ENCODE data around the gene MRPS9. TPM values are rescaled to one million over a fixed set of nuclear protein-coding genes. Genes with fewer than 3 reads are reported as not detected.

Gene MRPS9
- total and polyA plus RNA-seq, 2 of the 13 experiments (the other 11 are each of a cell fraction or from before 2014, with no cell fraction given), result 31.2 to 91.8 TPM

DNA sequence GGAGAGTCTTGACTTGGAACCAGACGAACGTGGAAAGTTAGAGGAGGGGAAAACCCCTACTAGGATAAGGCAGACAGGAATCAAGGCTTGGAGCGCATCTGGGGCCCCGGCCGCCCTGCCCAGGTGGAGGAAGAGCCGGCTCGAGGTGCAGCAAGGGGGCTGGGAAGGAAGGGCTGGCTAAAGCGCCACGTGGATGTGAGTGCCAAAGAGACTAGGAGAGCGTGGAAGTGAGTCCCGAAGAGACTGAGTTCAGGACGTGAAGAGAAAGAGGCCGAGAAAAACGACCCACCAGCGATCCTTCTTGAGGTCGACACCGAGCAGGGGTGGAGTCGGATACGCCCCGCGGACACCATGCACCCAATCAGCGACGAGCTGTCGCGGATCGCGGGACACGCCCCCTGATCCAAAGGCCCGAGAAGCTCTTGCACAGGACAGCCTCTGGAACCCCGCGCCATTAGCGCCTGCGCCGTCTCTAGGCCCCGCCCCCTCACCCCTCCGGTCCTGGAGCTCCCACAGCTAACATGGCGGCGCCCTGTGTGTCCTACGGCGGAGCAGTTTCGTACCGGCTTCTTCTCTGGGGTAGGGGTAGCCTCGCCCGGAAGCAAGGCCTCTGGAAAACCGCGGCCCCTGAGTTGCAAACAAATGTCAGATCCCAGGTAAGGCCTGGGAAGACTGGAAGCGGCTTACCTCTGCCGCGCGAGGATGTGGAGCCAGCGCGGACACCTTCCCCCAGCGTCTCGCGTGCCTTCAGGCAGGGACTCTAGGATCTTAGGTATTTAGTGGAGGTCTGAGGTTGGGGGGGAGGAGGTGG lies at the start of gene MRPS9 (continued):
- TF ChIP-seq, protein P1, sequence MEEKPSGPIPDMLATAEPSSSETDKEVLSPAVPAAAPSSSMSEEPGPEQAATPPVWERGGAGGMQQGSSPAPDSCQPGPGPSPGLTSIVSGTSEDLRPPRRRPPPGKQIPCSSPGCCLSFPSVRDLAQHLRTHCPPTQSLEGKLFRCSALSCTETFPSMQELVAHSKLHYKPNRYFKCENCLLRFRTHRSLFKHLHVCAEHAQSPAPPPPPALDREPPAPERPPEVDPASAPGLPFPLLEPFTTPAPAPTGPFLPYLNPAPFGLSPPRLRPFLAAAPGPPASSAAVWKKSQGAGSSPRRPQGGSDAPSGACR (CRISPR knock-in tag; IDR thresholded peaks at IDR 0.05), result peak; percentile 79; the same call in 1 of the 2 replicates
- peak; percentile 65; the same call in 1 of the 2 replicates for TF ChIP-seq ZBTB20 (CRISPR knock-in tag; IDR thresholded peaks at IDR 0.05; ENCODE audit: borderline replicate concordance, low read depth)
- peak; percentile 67; the same call in 1 of the 2 replicates for TF ChIP-seq HDAC2 (CRISPR knock-in tag; IDR thresholded peaks at IDR 0.05)
- peak; percentile 26; the same call in 1 of the 2 replicates for TF ChIP-seq CBX5 (CRISPR knock-in tag; IDR thresholded peaks at IDR 0.05; ENCODE audit: borderline replicate concordance)
- TF ChIP-seq ZNF563 (CRISPR knock-in tag; IDR thresholded peaks at IDR 0.05), result peak; percentile 67
- no peak for TF ChIP-seq NONO (IDR thresholded peaks at IDR 0.05)
- peak; percentile 65; the same call in 1 of the 2 replicates for TF ChIP-seq NONO (CRISPR knock-in tag; conservative IDR thresholded peaks at IDR 0.05)
- TF ChIP-seq MAZ (IDR thresholded peaks at IDR 0.05; ENCODE audit: borderline replicate concordance, low read depth, low read length), result peak; percentile 54; the same call in 1 of the 2 replicates
- peak; percentile 65; the same call in 1 of the 2 replicates for TF ChIP-seq MAZ (CRISPR knock-in tag; IDR thresholded peaks at IDR 0.05; ENCODE audit: low read depth)
- no peak for TF ChIP-seq MTA3 (CRISPR knock-in tag; IDR thresholded peaks at IDR 0.05)
- TF ChIP-seq, protein P2, sequence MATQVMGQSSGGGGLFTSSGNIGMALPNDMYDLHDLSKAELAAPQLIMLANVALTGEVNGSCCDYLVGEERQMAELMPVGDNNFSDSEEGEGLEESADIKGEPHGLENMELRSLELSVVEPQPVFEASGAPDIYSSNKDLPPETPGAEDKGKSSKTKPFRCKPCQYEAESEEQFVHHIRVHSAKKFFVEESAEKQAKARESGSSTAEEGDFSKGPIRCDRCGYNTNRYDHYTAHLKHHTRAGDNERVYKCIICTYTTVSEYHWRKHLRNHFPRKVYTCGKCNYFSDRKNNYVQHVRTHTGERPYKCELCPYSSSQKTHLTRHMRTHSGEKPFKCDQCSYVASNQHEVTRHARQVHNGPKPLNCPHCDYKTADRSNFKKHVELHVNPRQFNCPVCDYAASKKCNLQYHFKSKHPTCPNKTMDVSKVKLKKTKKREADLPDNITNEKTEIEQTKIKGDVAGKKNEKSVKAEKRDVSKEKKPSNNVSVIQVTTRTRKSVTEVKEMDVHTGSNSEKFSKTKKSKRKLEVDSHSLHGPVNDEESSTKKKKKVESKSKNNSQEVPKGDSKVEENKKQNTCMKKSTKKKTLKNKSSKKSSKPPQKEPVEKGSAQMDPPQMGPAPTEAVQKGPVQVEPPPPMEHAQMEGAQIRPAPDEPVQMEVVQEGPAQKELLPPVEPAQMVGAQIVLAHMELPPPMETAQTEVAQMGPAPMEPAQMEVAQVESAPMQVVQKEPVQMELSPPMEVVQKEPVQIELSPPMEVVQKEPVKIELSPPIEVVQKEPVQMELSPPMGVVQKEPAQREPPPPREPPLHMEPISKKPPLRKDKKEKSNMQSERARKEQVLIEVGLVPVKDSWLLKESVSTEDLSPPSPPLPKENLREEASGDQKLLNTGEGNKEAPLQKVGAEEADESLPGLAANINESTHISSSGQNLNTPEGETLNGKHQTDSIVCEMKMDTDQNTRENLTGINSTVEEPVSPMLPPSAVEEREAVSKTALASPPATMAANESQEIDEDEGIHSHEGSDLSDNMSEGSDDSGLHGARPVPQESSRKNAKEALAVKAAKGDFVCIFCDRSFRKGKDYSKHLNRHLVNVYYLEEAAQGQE (IDR thresholded peaks at IDR 0.05; ENCODE audit: borderline replicate concordance in 1 of 2, low read depth in 1 of 2, low read length in 2 of 2), result no peak
- TF ChIP-seq AHR (CRISPR knock-in tag; IDR thresholded peaks at IDR 0.05), result peak; percentile 67; the same call in 1 of the 2 replicates
- peak; percentile 11; the same call in 1 of the 2 replicates for TF ChIP-seq PITX1 (CRISPR knock-in tag; IDR thresholded peaks at IDR 0.05)
- TF ChIP-seq MEF2D (CRISPR knock-in tag; IDR thresholded peaks at IDR 0.05), result peak; percentile 67
- peak; percentile 67; the same call in 1 of the 2 replicates for TF ChIP-seq ZSCAN5A (CRISPR knock-in tag; IDR thresholded peaks at IDR 0.05; ENCODE audit: borderline replicate concordance)
- peak; percentile 93 for TF ChIP-seq PHF8 (CRISPR knock-in tag; IDR thresholded peaks at IDR 0.05)
- TF ChIP-seq ZBTB38 (CRISPR knock-in tag; IDR thresholded peaks at IDR 0.05), result peak; percentile 59; the same call in 1 of the 2 replicates
- no peak for TF ChIP-seq TCF7 (IDR thresholded peaks at IDR 0.05; ENCODE audit: low read depth)
- peak; percentile 73; the same call in 1 of the 2 replicates for TF ChIP-seq WIZ (CRISPR knock-in tag; IDR thresholded peaks at IDR 0.05)
- TF ChIP-seq HNRNPLL (IDR thresholded peaks at IDR 0.05; ENCODE audit: low read depth, low read length, poor library complexity, severe bottlenecking), result peak; percentile 88
- peak; percentile 20; the same call in 1 of the 2 replicates for TF ChIP-seq ZNF34 (CRISPR knock-in tag; IDR thresholded peaks at IDR 0.05; ENCODE audit: borderline replicate concordance)
- TF ChIP-seq RXRB (CRISPR knock-in tag; IDR thresholded peaks at IDR 0.05; ENCODE audit: borderline replicate concordance), result peak; percentile 34; the same call in 1 of the 2 replicates
- peak; percentile 98 for TF ChIP-seq ASH2L (IDR thresholded peaks at IDR 0.05; ENCODE audit: insufficient read length, low read depth, low read length)

Data from HepG2 (cell line).